Cardiac muscle cell (in vitro differentiated cells and primary cell): ENCODE results near the gene TBC1D9B. TPM values are rescaled to one million over a fixed set of nuclear protein-coding genes. Genes with fewer than 3 reads are reported as not detected.

Source experiments
- DNase-seq, 2 donors: peaks; one replicate each; pipeline versions ENCODE4 v3.0.0 to v3.0.0-alpha.2; 2010 to 2017; ENCODE audit warnings: low read depth in 1 of 2, low spot score in 1 of 2
- H3K27ac ChIP-seq: fragments of 200-600 bp; sonication (generic); 2 replicates; pipeline ENCODE4 v1.5.1; 2016
- H3K27me3 ChIP-seq: fragments of 200-600 bp; sonication (generic); 2 replicates; pipeline ENCODE4 v1.6.0; 2016; ENCODE audit warnings: control low read depth
- H3K36me3 ChIP-seq: fragments of 200-600 bp; sonication (generic); 2 replicates; pipeline ENCODE4 v1.5.1; 2016; ENCODE audit warnings: control low read depth
- H3K4me1 ChIP-seq: fragments of 200-600 bp; sonication (generic); 2 replicates; pipeline ENCODE4 v1.8.1; 2017; ENCODE audit warnings: low read depth, mild to moderate bottlenecking, mixed run types
- H3K4me3 ChIP-seq: fragments of 200-600 bp; sonication (generic); 2 replicates; pipeline ENCODE4 v1.5.1; 2016; ENCODE audit warnings: mild to moderate bottlenecking
- H3K9me3 ChIP-seq: fragments of 200-600 bp; sonication (generic); 2 replicates; pipeline ENCODE4 v1.5.1; 2017; ENCODE audit warnings: low read depth, mild to moderate bottlenecking, control low read depth
- polyA plus RNA-seq: library from polyadenylated mRNA; unstranded; fragments of >200 nt; fragmentation: Nextera tagmentation; extraction: Ambion mirVana; gene quantifications from 2 replicates; pipeline ENCODE4 v1.2.1, GENCODE V29; 2016
- total RNA-seq: library from RNA; depleted of rRNA; stranded (reverse); fragments of >200 nt; gene quantifications from 2 replicates; pipeline ENCODE4 v1.2.3, GENCODE V29; 2016
- TF ChIP-seq, protein P1 (sequence below): IDR thresholded peaks from 2 replicates; pipeline ENCODE4 v1.5.1; 2012; ENCODE audit warnings: low read depth, mild to moderate bottlenecking, low read length

TBC1D9B gene
- total and polyA plus RNA-seq, 2 experiments from 2014 or later, result 63.6 to 113 TPM

GRCh38 chr5:179920175-179920574 lies 12.5 kb upstream of the TBC1D9B start:
- Histone ChIP-seq H3K4me1 (no peaks in the 10 kb centered on the region), H3K36me3 (no peaks in the 10 kb centered on the region), H3K4me3 (no peak overlapping the region), H3K27ac (no peak overlapping the region), H3K9me3 (no peaks in the 10 kb centered on the region), H3K27me3 (no peaks in the 10 kb centered on the region)
- TF ChIP-seq, protein P1, sequence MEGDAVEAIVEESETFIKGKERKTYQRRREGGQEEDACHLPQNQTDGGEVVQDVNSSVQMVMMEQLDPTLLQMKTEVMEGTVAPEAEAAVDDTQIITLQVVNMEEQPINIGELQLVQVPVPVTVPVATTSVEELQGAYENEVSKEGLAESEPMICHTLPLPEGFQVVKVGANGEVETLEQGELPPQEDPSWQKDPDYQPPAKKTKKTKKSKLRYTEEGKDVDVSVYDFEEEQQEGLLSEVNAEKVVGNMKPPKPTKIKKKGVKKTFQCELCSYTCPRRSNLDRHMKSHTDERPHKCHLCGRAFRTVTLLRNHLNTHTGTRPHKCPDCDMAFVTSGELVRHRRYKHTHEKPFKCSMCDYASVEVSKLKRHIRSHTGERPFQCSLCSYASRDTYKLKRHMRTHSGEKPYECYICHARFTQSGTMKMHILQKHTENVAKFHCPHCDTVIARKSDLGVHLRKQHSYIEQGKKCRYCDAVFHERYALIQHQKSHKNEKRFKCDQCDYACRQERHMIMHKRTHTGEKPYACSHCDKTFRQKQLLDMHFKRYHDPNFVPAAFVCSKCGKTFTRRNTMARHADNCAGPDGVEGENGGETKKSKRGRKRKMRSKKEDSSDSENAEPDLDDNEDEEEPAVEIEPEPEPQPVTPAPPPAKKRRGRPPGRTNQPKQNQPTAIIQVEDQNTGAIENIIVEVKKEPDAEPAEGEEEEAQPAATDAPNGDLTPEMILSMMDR, result no peak
- DNase-seq, result no peak

DNA sequence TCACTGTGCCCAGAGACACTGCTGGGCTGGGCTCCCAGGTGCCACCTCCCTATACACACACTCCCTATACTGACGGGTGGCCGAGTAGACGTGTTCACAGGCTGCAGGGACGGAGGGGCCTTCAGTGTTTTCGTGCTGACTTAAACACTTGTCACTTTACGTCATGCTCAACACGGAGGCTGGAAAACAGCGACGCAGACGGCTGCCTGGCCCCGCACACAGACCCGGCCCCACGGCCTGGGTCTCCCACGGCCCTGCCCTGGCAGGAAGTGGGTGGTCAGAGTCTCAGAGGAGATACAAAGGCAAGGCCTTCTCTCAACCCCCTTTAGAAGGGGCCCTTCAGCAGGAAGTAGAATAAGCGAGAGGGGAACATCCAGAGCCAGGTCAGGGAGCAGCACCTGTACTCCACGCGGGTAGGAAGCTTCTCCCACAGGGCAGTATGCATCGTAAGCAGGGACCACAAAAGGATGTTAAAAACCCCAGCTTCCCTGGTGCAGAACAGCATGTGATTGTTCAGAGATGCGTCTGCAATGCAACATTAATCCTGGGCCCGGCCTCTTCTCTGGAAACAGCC lies 11.9 kb upstream of the TBC1D9B start:
- DNase-seq, result no peak
- H3K27ac ChIP-seq, result no peak overlapping the region
- H3K36me3 ChIP-seq, result no peaks in the 10 kb centered on the region
- no peaks in the 10 kb centered on the region for H3K27me3 ChIP-seq
- H3K9me3 ChIP-seq, result no peaks in the 10 kb centered on the region
- TF ChIP-seq, protein P1, result no peak
- H3K4me1 ChIP-seq, result no peaks in the 10 kb centered on the region
- no peak overlapping the region for H3K4me3 ChIP-seq

GRCh38 chr5:179918742-179919486 lies 11.2 kb upstream of the TBC1D9B start:
- Histone ChIP-seq H3K27me3 (no peaks in the 10 kb centered on the region), H3K27ac (no peak overlapping the region), H3K4me1 (no peaks in the 10 kb centered on the region), H3K9me3 (no peaks in the 10 kb centered on the region), H3K36me3 (no peaks in the 10 kb centered on the region), H3K4me3 (no peak overlapping the region)
- no peak for DNase-seq
- TF ChIP-seq, protein P1, result no peak

DNA sequence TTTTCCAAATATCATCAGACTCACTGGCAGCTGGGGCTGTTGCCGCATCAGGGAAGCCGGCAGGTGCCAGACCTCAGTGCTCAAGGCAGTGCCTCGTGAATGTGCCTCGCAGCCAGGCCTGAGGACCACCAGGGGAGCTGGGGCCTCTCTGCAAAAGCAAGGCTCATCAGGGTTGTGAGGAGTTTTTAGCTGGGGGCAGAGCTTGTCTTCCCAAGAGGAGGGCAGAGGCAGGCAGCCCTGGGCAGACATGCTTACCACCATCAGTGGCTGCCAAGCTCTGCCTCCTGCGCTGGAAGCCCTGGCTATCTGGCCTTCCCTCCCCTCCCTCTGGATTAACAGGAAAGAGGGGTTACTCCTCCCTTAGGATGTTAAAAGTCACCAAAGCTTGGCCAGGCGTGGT lies 8.8 kb upstream of the TBC1D9B start:
- H3K27ac ChIP-seq, result no peak overlapping the region
- H3K9me3 ChIP-seq, result no peaks in the 10 kb centered on the region
- TF ChIP-seq, protein P1, result no peak
- no peaks in the 10 kb centered on the region for H3K36me3 ChIP-seq
- H3K4me3 ChIP-seq, result no peak overlapping the region
- no peak for DNase-seq
- H3K4me1 ChIP-seq, result no peaks in the 10 kb centered on the region
- H3K27me3 ChIP-seq, result no peaks in the 10 kb centered on the region

- TF ChIP-seq, protein P1, result no peak
- no peak overlapping the region for H3K27ac ChIP-seq
- no peak for DNase-seq
- H3K27me3 ChIP-seq, result no peaks in the 10 kb centered on the region
- no peak overlapping the region for H3K4me3 ChIP-seq
- H3K9me3 ChIP-seq, result no peaks in the 10 kb centered on the region
- no peaks in the 10 kb centered on the region for H3K4me1 ChIP-seq
- H3K36me3 ChIP-seq, result no peaks in the 10 kb centered on the region
Observed at GRCh38 chr5:179915406-179915935, 7.8 kb upstream of the TBC1D9B start.
